ENCODE measurements around the gene STK32C. TPM values are rescaled to one million over a fixed set of nuclear protein-coding genes. Genes with fewer than 3 reads are reported as not detected.
"Not testable (repeated sequence)": the region's sequence is repeated elsewhere in the genome, so short reads cannot be mapped to it uniquely, and the experiment has no call there.

The STK32C gene
- total and polyA plus RNA-seq, 2 of the 4 experiments (the other 2 are of a cell fraction), result 5.0 to 8.3 TPM

GRCh38 chr10:132337854-132338253 is 30.1 kb upstream of the STK32C start:
- DNase-seq; CTCF ChIA-PET; H4K91ac ChIP-seq (ENCODE audit: insufficient read depth, low read depth, low read length); POLR2A ChIA-PET (ENCODE audit: unreplicated experiment); H4K5ac ChIP-seq (ENCODE audit: low read depth, low read length); H3K56ac ChIP-seq (ENCODE audit: extremely low read depth, insufficient read depth, low read length); H3K9me3 ChIP-seq (ENCODE audit: control insufficient read depth, insufficient read depth, low read length); BruUV-seq (replicated peaks); H2BK120ac ChIP-seq (ENCODE audit: low read depth, low read length); intact Hi-C loops (cut with micrococcal nuclease); H2BK15ac ChIP-seq (ENCODE audit: low read depth, low read length); H3K23ac ChIP-seq (ENCODE audit: low read depth, low read length); H3K18ac ChIP-seq (ENCODE audit: low read depth, low read length); H3K9me1 ChIP-seq (ENCODE audit: insufficient read depth, low read length); H3K14ac ChIP-seq (replicated peaks; ENCODE audit: low read depth, low read length); H3K4ac ChIP-seq (ENCODE audit: low read depth, low read length); H3K4me3 ChIP-seq (ENCODE audit: insufficient read depth, low read depth, low read length); H3K27ac ChIP-seq (ENCODE audit: insufficient read depth, low read length); H3K79me1 ChIP-seq (ENCODE audit: low read depth in 1 of 2, low read length in 2 of 2); H2AFZ ChIP-seq (replicated peaks; ENCODE audit: low read length, poor library complexity); H4K20me1 ChIP-seq (ENCODE audit: insufficient read depth, low read length); H3K4me2 ChIP-seq (ENCODE audit: low read depth, low read length); H2AK9ac ChIP-seq (replicated peaks; ENCODE audit: low read depth, low read length, poor library complexity); H3K9ac ChIP-seq (ENCODE audit: low read depth, low read length); H2BK5ac ChIP-seq (ENCODE audit: low read depth, low read length, poor library complexity, severe bottlenecking); in situ Hi-C loops (cut with MboI; ENCODE audit: low sequenced_read_pairs); H4K8ac ChIP-seq (ENCODE audit: low read depth in 2 of 2, low read length in 2 of 2); ATAC-seq (ENCODE audit: low read depth); H3K27me3 ChIP-seq (ENCODE audit: control insufficient read depth, insufficient read depth, low read length); H2BK20ac ChIP-seq (ENCODE audit: low read depth, low read length); H2AK5ac ChIP-seq (ENCODE audit: low read depth, low read length); H3K4me1 ChIP-seq (ENCODE audit: control insufficient read depth, insufficient read depth, low read length): not testable (repeated sequence)
- WGBS, 2 experiments (ENCODE audit: extremely low coverage in 2 of 2, insufficient read length in 1 of 2), result 60% methylated on average over 1 of the region's 7 CpGs; no CpG with 5 or more reads in 1 of the 2 experiments
- peaks cover 20% of the 10 kb centered on the region for H3K36me3 ChIP-seq (ENCODE audit: control insufficient read depth, insufficient read depth, low read length)
- dilution Hi-C loops (cut with HindIII; ENCODE audit: low sequenced_read_pairs, unreplicated experiment), result loop anchor here (25.0 kb wide), 1 partner anchor 101 kb away; no protein-coding TSS in a partner anchor
